SK-N-SH (cell line): ENCODE results near the gene MCTP2. TPM values are rescaled to one million over a fixed set of nuclear protein-coding genes. Genes with fewer than 3 reads are reported as not detected.

Source experiments
- CTCF ChIA-PET: fragments of 300-600, 350-600 bp; formaldehyde crosslinking; extraction: SDS; loops from one replicate; lab custom pipeline; 2021; lab: Yijun Ruan, JAX
- POLR2A ChIA-PET: fragments of 350-600 bp; sonication (Branson Sonifier 250); formaldehyde crosslinking; extraction: SDS; loops from one replicate; lab custom pipeline; 2020; ENCODE audit warnings: antibody characterized with exemption, inconsistent platforms; lab: Yijun Ruan, JAX
- DNase-seq: peaks from one replicate; pipeline ENCODE4 v3.0.0; 2012
- H2AFZ ChIP-seq: fragments of 200-600 bp; sonication (generic); 2 replicates; pipeline ENCODE4 v1.8.1; 2016; ENCODE audit warnings: antibody characterized with exemption, mild to moderate bottlenecking, low read depth
- H3F3A ChIP-seq: fragments of 200-600 bp; sonication (generic); replicated peaks from 2 replicates; pipeline ENCODE3; 2016; ENCODE audit warnings: antibody characterized with exemption, mild to moderate bottlenecking; ENCODE audit not compliant: insufficient read depth
- H3K27ac ChIP-seq, 2 experiments: fragments of 200-500 bp in 1 of 2; fragments of 200-600 bp in 1 of 2; sonication (Bioruptor generic) in 1 of 2; sonication (generic), shearing (Covaris generic) in 1 of 2; 2 replicates each; pipeline versions ENCODE4 v1.5.1 to v1.6.1; 2014 to 2016; ENCODE audit warnings: low read depth in 2 of 2, inconsistent platforms in 1 of 2, low read length in 1 of 2, mild to moderate bottlenecking in 1 of 2, mixed read lengths in 1 of 2
- H3K27me3 ChIP-seq: fragments of 200-600 bp; sonication (generic), shearing (Covaris generic); 2 replicates; pipeline ENCODE4 v1.6.1; 2016; ENCODE audit warnings: mixed run types; ENCODE audit not compliant: insufficient read depth
- H3K36me3 ChIP-seq, 2 experiments: fragments of 200-500 bp in 1 of 2; fragments of 200-600 bp in 1 of 2; sonication (Bioruptor generic) in 1 of 2; sonication (generic) in 1 of 2; replicated peaks in 1 of 2; 2 replicates each; pipeline versions ENCODE3 to v1.5.1; 2014 to 2016; ENCODE audit warnings: low read length in 1 of 2, mild to moderate bottlenecking in 1 of 2; ENCODE audit not compliant: insufficient read depth in 2 of 2, control insufficient read depth in 1 of 2
- H3K4me1 ChIP-seq, 2 experiments: fragments of 200-500 bp in 1 of 2; fragments of 200-600 bp in 1 of 2; sonication (Bioruptor generic) in 1 of 2; sonication (generic), shearing (Covaris generic) in 1 of 2; 2 replicates each; pipeline versions ENCODE4 v1.5.1 to v1.6.1; 2014 to 2016; ENCODE audit warnings: low read depth in 1 of 2, low read length in 1 of 2, mixed run types in 1 of 2; ENCODE audit not compliant: insufficient read depth in 2 of 2, control insufficient read depth in 1 of 2
- H3K4me2 ChIP-seq: fragments of 200-600 bp; sonication (generic), shearing (Covaris generic); 2 replicates; pipeline ENCODE4 v1.6.1; 2017; ENCODE audit warnings: mixed run types
- H3K4me3 ChIP-seq, 2 experiments: fragments of 200-500 bp in 1 of 2; fragments of 200-600 bp in 1 of 2; sonication (Bioruptor generic) in 1 of 2; sonication (generic), shearing (Covaris generic) in 1 of 2; 2 replicates each; pipeline versions ENCODE4 v1.5.1 to v1.8.1; 2014 to 2016; ENCODE audit warnings: low read depth in 2 of 2, inconsistent platforms in 1 of 2, low read length in 1 of 2, mild to moderate bottlenecking in 1 of 2, mixed read lengths in 1 of 2, moderate library complexity in 1 of 2
- H3K79me2 ChIP-seq: fragments of 200-600 bp; sonication (generic); 2 replicates; pipeline ENCODE4 v1.8.1; 2017; ENCODE audit warnings: mild to moderate bottlenecking; ENCODE audit not compliant: insufficient read depth
- H3K9ac ChIP-seq: fragments of 200-600 bp; sonication (generic); 2 replicates; pipeline ENCODE4 v1.6.1; 2017; ENCODE audit warnings: mixed run types
- H3K9me2 ChIP-seq: fragments of 200-600 bp; sonication (generic); 2 replicates; pipeline ENCODE4 v1.6.1; 2017; ENCODE audit warnings: mixed run types
- H3K9me3 ChIP-seq: fragments of 200-600 bp; sonication (generic); 2 replicates; pipeline ENCODE4 v1.6.1; 2017; ENCODE audit warnings: mixed run types, mild to moderate bottlenecking, moderate library complexity
- H4K20me1 ChIP-seq: fragments of 200-600 bp; sonication (generic); 2 replicates; pipeline ENCODE4 v1.6.1; 2017; ENCODE audit warnings: mild to moderate bottlenecking, mixed run types; ENCODE audit not compliant: insufficient read depth
- CHD2 ChIP-seq: fragments of 150-350 bp; IDR thresholded peaks from 2 replicates; pipeline ENCODE4 v1.6.1; 2018; ENCODE audit warnings: low read length; ENCODE audit not compliant: partially characterized antibody
- ELF1 ChIP-seq: IDR thresholded peaks from 2 replicates; pipeline ENCODE4 v1.4.0; 2012
- EP300 ChIP-seq, 2 experiments: IDR thresholded peaks; 2 replicates each; pipeline versions ENCODE4 v1.4.0 to v1.6.1; 2012; ENCODE audit warnings: borderline replicate concordance in 1 of 2, low read depth in 1 of 2, low read length in 1 of 2
- FOSL2 ChIP-seq: IDR thresholded peaks from 2 replicates; pipeline ENCODE4 v1.4.0; 2012; ENCODE audit warnings: low read depth, mild to moderate bottlenecking, moderate library complexity, borderline replicate concordance
- FOXJ3 ChIP-seq: sonication (generic); formaldehyde crosslinking; IDR thresholded peaks from 2 replicates; pipeline ENCODE4 v1.5.1; 2020; ENCODE audit warnings: mild to moderate bottlenecking, missing genetic modification reagents
- GABPA ChIP-seq: IDR thresholded peaks from 2 replicates; pipeline ENCODE4 v1.4.0; 2012; ENCODE audit warnings: low read depth, mild to moderate bottlenecking
- IRF3 ChIP-seq: fragments of 150-350 bp; IDR thresholded peaks from 2 replicates; pipeline ENCODE4 v1.6.1; 2016; ENCODE audit warnings: mild to moderate bottlenecking, low read depth, low read length
- MEF2A ChIP-seq: IDR thresholded peaks from 2 replicates; pipeline ENCODE4 v1.4.0; 2012; ENCODE audit warnings: low read depth, borderline replicate concordance
- MXI1 ChIP-seq: IDR thresholded peaks from 2 replicates; pipeline ENCODE4 v1.6.1; 2012; ENCODE audit warnings: mild to moderate bottlenecking, low read depth, low read length, improper control_type of control experiment
- RAD21 ChIP-seq: IDR thresholded peaks from 2 replicates; pipeline ENCODE4 v1.6.1; 2012; ENCODE audit warnings: mild to moderate bottlenecking, low read length
- RCOR1 ChIP-seq: fragments of 150-350 bp; IDR thresholded peaks from 2 replicates; pipeline ENCODE4 v1.6.1; 2017; ENCODE audit warnings: antibody characterized with exemption, low read length
- RFX5 ChIP-seq: IDR thresholded peaks from 2 replicates; pipeline ENCODE4 v1.6.1; 2012; ENCODE audit warnings: mild to moderate bottlenecking, improper control_type of control experiment, low read length
- RXRA ChIP-seq: IDR thresholded peaks from 2 replicates; pipeline ENCODE4 v1.4.0; 2012; ENCODE audit warnings: low read depth, mild to moderate bottlenecking, borderline replicate concordance
- SIN3A ChIP-seq: IDR thresholded peaks from 2 replicates; pipeline ENCODE4 v1.6.1; 2012; ENCODE audit warnings: low read depth, mild to moderate bottlenecking, low read length, moderate library complexity, borderline replicate concordance
- SMC3 ChIP-seq: IDR thresholded peaks from 2 replicates; pipeline ENCODE4 v1.6.1; 2012; ENCODE audit warnings: low read depth, low read length, improper control_type of control experiment
- TAF1 ChIP-seq: IDR thresholded peaks from 2 replicates; pipeline ENCODE4 v1.6.1; 2012; ENCODE audit warnings: low read depth, mild to moderate bottlenecking, low read length, moderate library complexity, borderline replicate concordance
- TEAD4 ChIP-seq: IDR thresholded peaks from 2 replicates; pipeline ENCODE4 v1.4.0; 2012; ENCODE audit warnings: mild to moderate bottlenecking, borderline replicate concordance; ENCODE audit not compliant: insufficient read depth
- WGBS: methylation state at CpG from one replicate; pipeline ENCODE4 v1.1.6; 2017; ENCODE audit warnings: low lambda C conversion rate; 5-methylcytosine and 5-hydroxymethylcytosine counted together
- polyA plus RNA-seq, 3 experiments: library from polyadenylated mRNA; depleted of rRNA; stranded (reverse); fragments of >200 nt; gene quantifications; 2 replicates each; pipeline ENCODE4 v1.2.3, GENCODE V29; 2012

MCTP2 gene
- polyA plus RNA-seq, 1 of the 3 experiments (the other 2 are of a cell fraction), result 0.26 TPM

GRCh38 chr15:94266789-94267188 is 35.4 kb downstream of the MCTP2 start:
- no peak for DNase-seq
- peaks cover 0 to 2% of the 10 kb centered on the region in 2 experiments; a peak in 1 of 4 replicates for H3K4me1 ChIP-seq
- no peak overlapping the region for H3K27ac ChIP-seq
- H3K4me3 ChIP-seq, result no peak overlapping the region
- no peaks in the 10 kb centered on the region for H3K27me3 ChIP-seq
- no peaks in the 10 kb centered on the region for H3K36me3 ChIP-seq
- 63% methylated on average over 3 of the region's 3 CpGs for WGBS
- CTCF ChIA-PET, result no interaction called here
- no peaks in the 10 kb centered on the region for H4K20me1 ChIP-seq
- no peaks in the 10 kb centered on the region for H3K9me2 ChIP-seq
- TF ChIP-seq IRF3, result no peak
- TF ChIP-seq TEAD4, result no peak
- no peak for TF ChIP-seq GABPA
- no peak for TF ChIP-seq FOXJ3 (CRISPR knock-in tag)
- TF ChIP-seq MEF2A, result no peak
- no peak for TF ChIP-seq SIN3A
- no peak for TF ChIP-seq RFX5
- TF ChIP-seq ELF1, result no peak
- TF ChIP-seq SMC3, result no peak
- no peak for TF ChIP-seq FOSL2
- TF ChIP-seq RXRA, result no peak
- no peak for TF ChIP-seq RAD21
- no peak for TF ChIP-seq EP300 (IDR thresholded peaks at IDR 0.05; ENCODE audit: borderline replicate concordance in 1 of 2, low read depth in 1 of 2, low read length in 1 of 2)
- TF ChIP-seq RCOR1, result no peak
- TF ChIP-seq TAF1, result no peak
- TF ChIP-seq CHD2, result no peak
- H3K4me2 ChIP-seq, result no peak overlapping the region
- H3F3A ChIP-seq, result no peaks in the 10 kb centered on the region
- H2AFZ ChIP-seq, result no peak overlapping the region
- POLR2A ChIA-PET, result no interaction called here
- H3K9me3 ChIP-seq, result no peaks in the 10 kb centered on the region
- H3K79me2 ChIP-seq, result no peaks in the 10 kb centered on the region
- no peak overlapping the region for H3K9ac ChIP-seq

GRCh38 chr15:94269954-94270353 is 38.6 kb downstream of the MCTP2 start:
- CTCF ChIA-PET, result no interaction called here
- DNase-seq, result no peak
- TF ChIP-seq MEF2A, result no peak
- TF ChIP-seq SMC3, result no peak
- TF ChIP-seq MXI1, result no peak
- TF ChIP-seq GABPA, result no peak
- no peak for TF ChIP-seq RXRA
- no peak for TF ChIP-seq IRF3
- TF ChIP-seq CHD2, result no peak
- Histone ChIP-seq H3K4me1 (peaks cover 0 to 2% of the 10 kb centered on the region in 2 experiments; a peak in 1 of 4 replicates), H3K27ac (no peak overlapping the region), H3K79me2 (no peaks in the 10 kb centered on the region), H4K20me1 (no peaks in the 10 kb centered on the region), H3K4me2 (no peak overlapping the region), H3K27me3 (no peaks in the 10 kb centered on the region), H3K4me3 (no peak overlapping the region), H3K9ac (no peak overlapping the region), H3K9me3 (no peaks in the 10 kb centered on the region), H3K36me3 (no peaks in the 10 kb centered on the region), H3K9me2 (no peaks in the 10 kb centered on the region), H3F3A (no peaks in the 10 kb centered on the region), H2AFZ (no peak overlapping the region)
- WGBS, result 36% methylated on average over 2 of the region's 2 CpGs
- POLR2A ChIA-PET, result no interaction called here
